GM23338 (cell line): Measurements from ENCODE around the gene SORCS3. TPM values are rescaled to one million over a fixed set of nuclear protein-coding genes. Genes with fewer than 3 reads are reported as not detected.

ENCODE experiments used
- ATAC-seq: fragments of 200-7000 bp; cut with Tn5 transposase; 3 replicates; pipeline ENCODE4 v1.9.1; 2020
- DNase-seq: peaks from one replicate; pipeline ENCODE4 v3.0.0-alpha.2; 2015; ENCODE audit warnings: low spot score
- H2AFZ ChIP-seq: fragments of 200-600 bp; sonication (generic); 2 replicates; pipeline ENCODE4 v1.8.0; 2016; ENCODE audit warnings: antibody characterized with exemption, mild to moderate bottlenecking, moderate library complexity
- H3F3A ChIP-seq: fragments of 200-600 bp; sonication (generic); replicated peaks from 2 replicates; pipeline ENCODE4 v1.8.0; 2017; ENCODE audit warnings: antibody characterized with exemption, mixed run types, low read depth
- H3K27ac ChIP-seq: fragments of 200-600 bp; sonication (generic); 2 replicates; pipeline ENCODE4 v1.6.1; 2016; ENCODE audit warnings: low read depth
- H3K27me3 ChIP-seq: fragments of 200-600 bp; sonication (generic); 2 replicates; pipeline ENCODE4 v1.8.0; 2016; ENCODE audit warnings: mild to moderate bottlenecking, mixed run types, moderate library complexity; ENCODE audit not compliant: insufficient read depth
- H3K36me3 ChIP-seq: fragments of 200-600 bp; sonication (generic); 2 replicates; pipeline ENCODE4 v1.8.0; 2016; ENCODE audit warnings: mild to moderate bottlenecking; ENCODE audit not compliant: insufficient read depth
- H3K4me1 ChIP-seq: fragments of 200-600 bp; sonication (generic); 2 replicates; pipeline ENCODE4 v1.8.0; 2016; ENCODE audit warnings: mild to moderate bottlenecking, moderate library complexity; ENCODE audit not compliant: insufficient read depth
- H3K4me2 ChIP-seq: fragments of 200-600 bp; sonication (generic); 2 replicates; pipeline ENCODE4 v1.7.1; 2017; ENCODE audit warnings: mixed run types
- H3K4me3 ChIP-seq: fragments of 200-600 bp; sonication (generic); 2 replicates; pipeline ENCODE4 v1.6.1; 2016; ENCODE audit warnings: mixed run types
- H3K79me2 ChIP-seq: fragments of 200-600 bp; sonication (generic); replicated peaks from 2 replicates; pipeline ENCODE4 v1.8.0; 2017; ENCODE audit warnings: mild to moderate bottlenecking; ENCODE audit not compliant: insufficient read depth
- H3K9me2 ChIP-seq: fragments of 200-600 bp; sonication (generic); 2 replicates; pipeline ENCODE4 v1.8.0; 2017; ENCODE audit not compliant: insufficient read depth
- H4K20me1 ChIP-seq: fragments of 200-600 bp; sonication (generic); replicated peaks from 2 replicates; pipeline ENCODE4 v1.8.0; 2017; ENCODE audit warnings: mild to moderate bottlenecking; ENCODE audit not compliant: insufficient read depth
- H3K27ac Mint-ChIP-seq: 2 replicates; pipeline ENCODE4 v1.8.0; 2020; ENCODE audit warnings: inconsistent platforms, mild to moderate bottlenecking, moderate library complexity, mixed read lengths
- H3K27me3 Mint-ChIP-seq: 3 replicates; pipeline ENCODE4 v1.8.0; 2022; ENCODE audit warnings: low read depth, mild to moderate bottlenecking, moderate library complexity, mixed read lengths, inconsistent platforms; ENCODE audit not compliant: insufficient read depth, poor library complexity
- H3K36me3 Mint-ChIP-seq: 3 replicates; pipeline ENCODE4 v1.8.0; 2021; ENCODE audit warnings: low read depth, mild to moderate bottlenecking, inconsistent platforms, moderate library complexity, mixed read lengths
- H3K4me1 Mint-ChIP-seq: 3 replicates; pipeline ENCODE4 v1.8.0; 2020; ENCODE audit warnings: mild to moderate bottlenecking, inconsistent platforms, mixed read lengths
- H3K4me3 Mint-ChIP-seq: 3 replicates; pipeline ENCODE4 v1.8.0; 2021; ENCODE audit warnings: moderate library complexity, mild to moderate bottlenecking, inconsistent platforms, mixed read lengths
- H3K9me3 Mint-ChIP-seq: 3 replicates; pipeline ENCODE4 v1.8.0; 2020; ENCODE audit warnings: moderate library complexity, mild to moderate bottlenecking, inconsistent platforms, mixed read lengths
- CREB1 ChIP-seq: fragments of 250-450 bp; sonication (Bioruptor Pico); IDR thresholded peaks from 2 replicates; pipeline ENCODE4 v1.5.0; 2020; ENCODE audit warnings: low read depth, mild to moderate bottlenecking, moderate library complexity
- EZH2 ChIP-seq: fragments of 200-600 bp; sonication (generic); IDR thresholded peaks from one replicate; pipeline ENCODE4 v1.8.0; 2017; ENCODE audit warnings: antibody characterized with exemption, mild to moderate bottlenecking, low read depth; ENCODE audit not compliant: unreplicated experiment
- EZH2phosphoT487 ChIP-seq: fragments of 200-600 bp; sonication (generic); IDR thresholded peaks from one replicate; pipeline ENCODE4 v1.8.1; 2018; ENCODE audit warnings: antibody characterized with exemption; ENCODE audit not compliant: unreplicated experiment
- NANOG ChIP-seq: IDR thresholded peaks from 2 replicates; pipeline ENCODE4 v1.6.1; 2016; ENCODE audit warnings: antibody characterized with exemption, borderline replicate concordance
- POLR2AphosphoS5 ChIP-seq: IDR thresholded peaks from 2 replicates; pipeline ENCODE4 v1.6.1; 2016; ENCODE audit warnings: antibody characterized with exemption, low read depth
- STAT1 ChIP-seq: IDR thresholded peaks from one replicate; pipeline ENCODE4 v1.6.1; 2016; ENCODE audit warnings: antibody characterized with exemption; ENCODE audit not compliant: unreplicated experiment
- ZNF114 ChIP-seq: fragments of 250-450 bp; sonication (Bioruptor Pico); IDR thresholded peaks from 2 replicates; pipeline ENCODE4 v1.5.0; 2020; ENCODE audit warnings: mild to moderate bottlenecking, moderate library complexity
- ZNF331 ChIP-seq: fragments of 250-450 bp; sonication (Bioruptor Pico); IDR thresholded peaks from 2 replicates; pipeline ENCODE4 v1.5.0; 2020; ENCODE audit warnings: low read depth, mild to moderate bottlenecking, moderate library complexity
- polyA plus RNA-seq: library from polyadenylated mRNA; unstranded; fragments of >200 nt; fragmentation: Nextera tagmentation; extraction: Ambion mirVana; gene quantifications from 2 replicates; pipeline ENCODE4 v1.2.1, GENCODE V29; 2016
- total RNA-seq: library from RNA; depleted of rRNA; stranded (reverse); fragments of >200 nt; shearing (Covaris generic); gene quantifications from 2 replicates; pipeline ENCODE4 v1.2.3, GENCODE V29; 2014
- TF ChIP-seq, protein P1 (sequence below): IDR thresholded peaks from 2 replicates; pipeline ENCODE4 v1.6.1; 2016; ENCODE audit warnings: antibody characterized with exemption
- TF ChIP-seq, protein P2 (sequence below): fragments of 250-450 bp; sonication (Bioruptor Pico); IDR thresholded peaks from 2 replicates; pipeline ENCODE4 v1.5.0; 2020; ENCODE audit warnings: mild to moderate bottlenecking, moderate library complexity
- TF ChIP-seq, protein P3 (sequence below): IDR thresholded peaks from one replicate; pipeline ENCODE4 v1.6.1; 2018; ENCODE audit warnings: antibody characterized with exemption; ENCODE audit not compliant: unreplicated experiment

SORCS3 gene
- total and polyA plus RNA-seq, 2 experiments from 2014 or later = 0.37 to 1.4 TPM

DNA sequence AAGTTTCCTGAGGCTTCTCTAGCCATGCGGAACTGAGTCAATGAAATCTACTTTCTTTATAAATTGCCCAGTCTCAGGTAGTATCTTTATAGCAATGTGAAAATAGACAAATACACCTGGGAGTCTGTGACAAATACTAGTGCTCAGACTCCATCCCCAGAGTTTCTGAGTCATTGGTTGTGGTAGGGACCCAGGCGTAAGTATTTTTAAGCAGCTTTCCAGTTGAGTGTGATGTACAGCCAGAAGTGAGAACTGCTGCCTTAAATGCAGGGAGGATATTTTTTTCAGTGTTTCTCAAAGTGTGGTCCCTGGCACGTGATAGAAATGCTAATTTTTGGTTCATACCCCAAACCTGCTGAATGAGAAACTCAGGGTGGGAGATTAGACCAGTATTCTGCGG is 121.7 kb downstream of the SORCS3 start:
- Histone ChIP-seq H3K79me2 (no peaks in the 10 kb centered on the region), H4K20me1 (no peaks in the 10 kb centered on the region), H3K4me2 (no peak overlapping the region), H3K27ac (no peak overlapping the region), H3K9me2 (no peaks in the 10 kb centered on the region), H3K4me1 (peaks cover 11% of the 10 kb centered on the region), H3K27me3 (no peaks in the 10 kb centered on the region), H3K4me3 (no peak overlapping the region), H3F3A (no peaks in the 10 kb centered on the region), H2AFZ (no peak overlapping the region), H3K36me3 (no peaks in the 10 kb centered on the region)
- H3K27me3 Mint-ChIP-seq = peaks cover 2% of the 10 kb centered on the region
- DNase-seq (no peak), ATAC-seq (no peak)
- no peak overlapping the region for H3K4me3 Mint-ChIP-seq
- no peak overlapping the region; the same call in 1 of the 2 replicates for H3K27ac Mint-ChIP-seq
- no peaks in the 10 kb centered on the region for H3K36me3 Mint-ChIP-seq
- H3K9me3 Mint-ChIP-seq = no peaks in the 10 kb centered on the region
- H3K4me1 Mint-ChIP-seq = peaks cover 28% of the 10 kb centered on the region
- TF ChIP-seq, protein P1, sequence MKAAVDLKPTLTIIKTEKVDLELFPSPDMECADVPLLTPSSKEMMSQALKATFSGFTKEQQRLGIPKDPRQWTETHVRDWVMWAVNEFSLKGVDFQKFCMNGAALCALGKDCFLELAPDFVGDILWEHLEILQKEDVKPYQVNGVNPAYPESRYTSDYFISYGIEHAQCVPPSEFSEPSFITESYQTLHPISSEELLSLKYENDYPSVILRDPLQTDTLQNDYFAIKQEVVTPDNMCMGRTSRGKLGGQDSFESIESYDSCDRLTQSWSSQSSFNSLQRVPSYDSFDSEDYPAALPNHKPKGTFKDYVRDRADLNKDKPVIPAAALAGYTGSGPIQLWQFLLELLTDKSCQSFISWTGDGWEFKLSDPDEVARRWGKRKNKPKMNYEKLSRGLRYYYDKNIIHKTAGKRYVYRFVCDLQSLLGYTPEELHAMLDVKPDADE = no peak
- TF ChIP-seq ZNF114 (CRISPR knock-in tag) (no peak), EZH2phosphoT487 (no peak), CREB1 (CRISPR knock-in tag) (no peak), NANOG (no peak), POLR2AphosphoS5 (no peak), EZH2 (no peak), STAT1 (no peak)

DNA sequence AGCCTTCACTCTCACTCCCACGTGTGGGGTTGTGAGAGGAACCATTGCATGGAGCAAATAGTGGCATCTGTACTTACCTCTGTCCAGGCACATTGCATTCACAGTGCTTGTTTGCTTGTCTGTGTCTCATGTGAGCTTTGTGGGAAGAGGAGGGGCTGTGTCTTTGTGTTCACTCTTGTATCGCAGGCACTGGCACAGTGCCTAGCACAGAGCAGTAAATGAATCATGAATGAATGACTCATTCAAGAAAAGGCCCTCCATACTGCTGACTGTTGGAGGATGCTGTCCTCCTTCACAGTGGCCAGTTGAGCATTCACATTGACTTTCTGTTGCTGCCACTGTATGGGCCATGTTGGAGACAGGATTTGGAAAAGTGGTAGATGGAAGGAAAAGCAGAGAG is 125.3 kb downstream of the SORCS3 start:
- Histone ChIP-seq H3K27me3 (no peaks in the 10 kb centered on the region), H3K79me2 (no peaks in the 10 kb centered on the region), H3K36me3 (no peaks in the 10 kb centered on the region), H2AFZ (no peak overlapping the region), H3K27ac (no peak overlapping the region), H3K4me3 (no peak overlapping the region), H3K9me2 (no peaks in the 10 kb centered on the region; the same call in 1 of the 2 replicates), H3K4me1 (peaks cover 15% of the 10 kb centered on the region), H4K20me1 (no peaks in the 10 kb centered on the region), H3F3A (no peaks in the 10 kb centered on the region), H3K4me2 (no peak overlapping the region)
- Mint-ChIP-seq H3K9me3 (no peaks in the 10 kb centered on the region), H3K36me3 (no peaks in the 10 kb centered on the region), H3K4me1 (peaks cover 21% of the 10 kb centered on the region), H3K27me3 (peaks cover 2% of the 10 kb centered on the region), H3K27ac (no peak overlapping the region), H3K4me3 (no peak overlapping the region)
- DNase-seq (no peak), ATAC-seq (no peak)
- TF ChIP-seq, protein P2, sequence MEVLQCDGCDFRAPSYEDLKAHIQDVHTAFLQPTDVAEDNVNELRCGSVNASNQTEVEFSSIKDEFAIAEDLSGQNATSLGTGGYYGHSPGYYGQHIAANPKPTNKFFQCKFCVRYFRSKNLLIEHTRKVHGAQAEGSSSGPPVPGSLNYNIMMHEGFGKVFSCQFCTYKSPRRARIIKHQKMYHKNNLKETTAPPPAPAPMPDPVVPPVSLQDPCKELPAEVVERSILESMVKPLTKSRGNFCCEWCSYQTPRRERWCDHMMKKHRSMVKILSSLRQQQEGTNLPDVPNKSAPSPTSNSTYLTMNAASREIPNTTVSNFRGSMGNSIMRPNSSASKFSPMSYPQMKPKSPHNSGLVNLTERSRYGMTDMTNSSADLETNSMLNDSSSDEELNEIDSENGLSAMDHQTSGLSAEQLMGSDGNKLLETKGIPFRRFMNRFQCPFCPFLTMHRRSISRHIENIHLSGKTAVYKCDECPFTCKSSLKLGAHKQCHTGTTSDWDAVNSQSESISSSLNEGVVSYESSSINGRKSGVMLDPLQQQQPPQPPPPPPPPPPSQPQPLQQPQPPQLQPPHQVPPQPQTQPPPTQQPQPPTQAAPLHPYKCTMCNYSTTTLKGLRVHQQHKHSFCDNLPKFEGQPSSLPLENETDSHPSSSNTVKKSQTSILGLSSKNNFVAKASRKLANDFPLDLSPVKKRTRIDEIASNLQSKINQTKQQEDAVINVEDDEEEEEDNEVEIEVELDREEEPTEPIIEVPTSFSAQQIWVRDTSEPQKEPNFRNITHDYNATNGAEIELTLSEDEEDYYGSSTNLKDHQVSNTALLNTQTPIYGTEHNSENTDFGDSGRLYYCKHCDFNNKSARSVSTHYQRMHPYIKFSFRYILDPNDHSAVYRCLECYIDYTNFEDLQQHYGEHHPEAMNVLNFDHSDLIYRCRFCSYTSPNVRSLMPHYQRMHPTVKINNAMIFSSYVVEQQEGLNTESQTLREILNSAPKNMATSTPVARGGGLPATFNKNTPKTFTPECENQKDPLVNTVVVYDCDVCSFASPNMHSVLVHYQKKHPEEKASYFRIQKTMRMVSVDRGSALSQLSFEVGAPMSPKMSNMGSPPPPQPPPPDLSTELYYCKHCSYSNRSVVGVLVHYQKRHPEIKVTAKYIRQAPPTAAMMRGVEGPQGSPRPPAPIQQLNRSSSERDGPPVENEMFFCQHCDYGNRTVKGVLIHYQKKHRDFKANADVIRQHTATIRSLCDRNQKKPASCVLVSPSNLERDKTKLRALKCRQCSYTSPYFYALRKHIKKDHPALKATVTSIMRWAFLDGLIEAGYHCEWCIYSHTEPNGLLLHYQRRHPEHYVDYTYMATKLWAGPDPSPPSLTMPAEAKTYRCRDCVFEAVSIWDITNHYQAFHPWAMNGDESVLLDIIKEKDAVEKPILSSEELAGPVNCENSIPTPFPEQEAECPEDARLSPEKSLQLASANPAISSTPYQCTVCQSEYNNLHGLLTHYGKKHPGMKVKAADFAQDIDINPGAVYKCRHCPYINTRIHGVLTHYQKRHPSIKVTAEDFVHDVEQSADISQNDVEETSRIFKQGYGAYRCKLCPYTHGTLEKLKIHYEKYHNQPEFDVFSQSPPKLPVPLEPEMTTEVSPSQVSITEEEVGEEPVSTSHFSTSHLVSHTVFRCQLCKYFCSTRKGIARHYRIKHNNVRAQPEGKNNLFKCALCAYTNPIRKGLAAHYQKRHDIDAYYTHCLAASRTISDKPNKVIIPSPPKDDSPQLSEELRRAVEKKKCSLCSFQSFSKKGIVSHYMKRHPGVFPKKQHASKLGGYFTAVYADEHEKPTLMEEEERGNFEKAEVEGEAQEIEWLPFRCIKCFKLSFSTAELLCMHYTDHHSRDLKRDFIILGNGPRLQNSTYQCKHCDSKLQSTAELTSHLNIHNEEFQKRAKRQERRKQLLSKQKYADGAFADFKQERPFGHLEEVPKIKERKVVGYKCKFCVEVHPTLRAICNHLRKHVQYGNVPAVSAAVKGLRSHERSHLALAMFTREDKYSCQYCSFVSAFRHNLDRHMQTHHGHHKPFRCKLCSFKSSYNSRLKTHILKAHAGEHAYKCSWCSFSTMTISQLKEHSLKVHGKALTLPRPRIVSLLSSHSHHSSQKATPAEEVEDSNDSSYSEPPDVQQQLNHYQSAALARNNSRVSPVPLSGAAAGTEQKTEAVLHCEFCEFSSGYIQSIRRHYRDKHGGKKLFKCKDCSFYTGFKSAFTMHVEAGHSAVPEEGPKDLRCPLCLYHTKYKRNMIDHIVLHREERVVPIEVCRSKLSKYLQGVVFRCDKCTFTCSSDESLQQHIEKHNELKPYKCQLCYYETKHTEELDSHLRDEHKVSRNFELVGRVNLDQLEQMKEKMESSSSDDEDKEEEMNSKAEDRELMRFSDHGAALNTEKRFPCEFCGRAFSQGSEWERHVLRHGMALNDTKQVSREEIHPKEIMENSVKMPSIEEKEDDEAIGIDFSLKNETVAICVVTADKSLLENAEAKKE (CRISPR knock-in tag) = no peak
- TF ChIP-seq ZNF331 (CRISPR knock-in tag) = no peak
- TF ChIP-seq, protein P3, sequence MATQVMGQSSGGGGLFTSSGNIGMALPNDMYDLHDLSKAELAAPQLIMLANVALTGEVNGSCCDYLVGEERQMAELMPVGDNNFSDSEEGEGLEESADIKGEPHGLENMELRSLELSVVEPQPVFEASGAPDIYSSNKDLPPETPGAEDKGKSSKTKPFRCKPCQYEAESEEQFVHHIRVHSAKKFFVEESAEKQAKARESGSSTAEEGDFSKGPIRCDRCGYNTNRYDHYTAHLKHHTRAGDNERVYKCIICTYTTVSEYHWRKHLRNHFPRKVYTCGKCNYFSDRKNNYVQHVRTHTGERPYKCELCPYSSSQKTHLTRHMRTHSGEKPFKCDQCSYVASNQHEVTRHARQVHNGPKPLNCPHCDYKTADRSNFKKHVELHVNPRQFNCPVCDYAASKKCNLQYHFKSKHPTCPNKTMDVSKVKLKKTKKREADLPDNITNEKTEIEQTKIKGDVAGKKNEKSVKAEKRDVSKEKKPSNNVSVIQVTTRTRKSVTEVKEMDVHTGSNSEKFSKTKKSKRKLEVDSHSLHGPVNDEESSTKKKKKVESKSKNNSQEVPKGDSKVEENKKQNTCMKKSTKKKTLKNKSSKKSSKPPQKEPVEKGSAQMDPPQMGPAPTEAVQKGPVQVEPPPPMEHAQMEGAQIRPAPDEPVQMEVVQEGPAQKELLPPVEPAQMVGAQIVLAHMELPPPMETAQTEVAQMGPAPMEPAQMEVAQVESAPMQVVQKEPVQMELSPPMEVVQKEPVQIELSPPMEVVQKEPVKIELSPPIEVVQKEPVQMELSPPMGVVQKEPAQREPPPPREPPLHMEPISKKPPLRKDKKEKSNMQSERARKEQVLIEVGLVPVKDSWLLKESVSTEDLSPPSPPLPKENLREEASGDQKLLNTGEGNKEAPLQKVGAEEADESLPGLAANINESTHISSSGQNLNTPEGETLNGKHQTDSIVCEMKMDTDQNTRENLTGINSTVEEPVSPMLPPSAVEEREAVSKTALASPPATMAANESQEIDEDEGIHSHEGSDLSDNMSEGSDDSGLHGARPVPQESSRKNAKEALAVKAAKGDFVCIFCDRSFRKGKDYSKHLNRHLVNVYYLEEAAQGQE = no peak
- TF ChIP-seq, protein P1 = no peak
- no peak for TF ChIP-seq ZNF114 (CRISPR knock-in tag)
- TF ChIP-seq NANOG = no peak
